ENCODE results near the gene NME7. TPM values are rescaled to one million over a fixed set of nuclear protein-coding genes. Genes with fewer than 3 reads are reported as not detected.

NME7 gene
- polyA plus RNA-seq, 1 of the 3 experiments (the other 2 are of a cell fraction) = 13.7 TPM

GRCh38 chr1:169387399-169387798 is 19.8 kb upstream of the NME7 start:
- ChIA-PET CTCF (interaction anchor here (2.2 kb wide), 1 partner anchor 39 kb away, joined by 5 read pairs; no protein-coding TSS in a partner anchor), POLR2A (no interaction called here)

GRCh38 chr1:169383449-169383848 is 15.9 kb upstream of the NME7 start:
- peaks cover under 1% of the 10 kb centered on the region; the same call in 1 of the 2 replicates for H3K79me2 ChIP-seq (ENCODE audit: insufficient read depth)
- ChIA-PET CTCF (interaction anchor here (1.5 to 1.8 kb wide), 2 partner anchors 10 to 35 kb away, joined by 5 to 7 read pairs; no protein-coding TSS in a partner anchor), POLR2A (no interaction called here)
- no peaks in the 10 kb centered on the region; a peak in 1 of 4 replicates for H3K4me1 ChIP-seq (ENCODE audit: control insufficient read depth in 1 of 2, insufficient read depth in 2 of 2, low read depth in 1 of 2, low read length in 1 of 2)
- DNase-seq = no peak
- peaks cover 82 to 96% of the 10 kb centered on the region in 2 experiments for H3K36me3 ChIP-seq (replicated peaks in 1 of 2; ENCODE audit: control insufficient read depth in 1 of 2, insufficient read depth in 2 of 2, low read length in 1 of 2)
- no peak overlapping the region for H3K9ac ChIP-seq
- no peak overlapping the region for H2AFZ ChIP-seq (ENCODE audit: low read depth)
- no peak overlapping the region for H3K4me3 ChIP-seq (ENCODE audit: low read depth in 2 of 2, low read length in 1 of 2)
- no peaks in the 10 kb centered on the region for H3K9me2 ChIP-seq
- H4K20me1 ChIP-seq (ENCODE audit: insufficient read depth) = no peaks in the 10 kb centered on the region
- 91% methylated on average over 4 of the region's 4 CpGs for WGBS (ENCODE audit: low lambda C conversion rate)
- no peaks in the 10 kb centered on the region for H3K27me3 ChIP-seq (ENCODE audit: insufficient read depth)
- H3K9me3 ChIP-seq = no peaks in the 10 kb centered on the region
- H3K4me2 ChIP-seq = no peak overlapping the region
- H3K27ac ChIP-seq (ENCODE audit: low read depth in 2 of 2, low read length in 1 of 2) = no peak overlapping the region
- H3F3A ChIP-seq (replicated peaks; ENCODE audit: insufficient read depth) = no peaks in the 10 kb centered on the region
- no peak for TF ChIP-seq FOSL2 (IDR thresholded peaks at IDR 0.05; ENCODE audit: borderline replicate concordance, low read depth)
- TF ChIP-seq RFX5 (IDR thresholded peaks at IDR 0.05; ENCODE audit: low read length) = no peak
- TF ChIP-seq MAX (IDR thresholded peaks at IDR 0.05; ENCODE audit: low read depth) = no peak
- no peak for TF ChIP-seq RAD21 (IDR thresholded peaks at IDR 0.05; ENCODE audit: low read length)
- TF ChIP-seq FOXJ3 (CRISPR knock-in tag; IDR thresholded peaks at IDR 0.05) = no peak
- TF ChIP-seq IRF3 (IDR thresholded peaks at IDR 0.05; ENCODE audit: low read depth, low read length) = no peak
- no peak for TF ChIP-seq CHD2 (IDR thresholded peaks at IDR 0.05; ENCODE audit: low read length, partially characterized antibody)
- no peak for TF ChIP-seq TCF12 (IDR thresholded peaks at IDR 0.05)
- TF ChIP-seq GATA2 (CRISPR knock-in tag; IDR thresholded peaks at IDR 0.05) = no peak
- TF ChIP-seq RXRA (IDR thresholded peaks at IDR 0.05; ENCODE audit: borderline replicate concordance, low read depth) = no peak
- no peak for TF ChIP-seq EZH2phosphoT487 (IDR thresholded peaks at IDR 0.05; ENCODE audit: borderline replicate concordance, low read depth)

More at GRCh38 chr1:169387399-169387798, 19.8 kb upstream of the NME7 start:
- TF ChIP-seq EZH2phosphoT487 (IDR thresholded peaks at IDR 0.05; ENCODE audit: borderline replicate concordance, low read depth) (no peak), RAD21 (IDR thresholded peaks at IDR 0.05; ENCODE audit: low read length) (no peak), SIN3A (IDR thresholded peaks at IDR 0.05; ENCODE audit: borderline replicate concordance, low read depth, low read length) (no peak), RCOR1 (IDR thresholded peaks at IDR 0.05; ENCODE audit: low read length) (no peak), RXRA (IDR thresholded peaks at IDR 0.05; ENCODE audit: borderline replicate concordance, low read depth) (no peak), EP300 (IDR thresholded peaks at IDR 0.05; ENCODE audit: borderline replicate concordance in 1 of 2, low read depth in 1 of 2, low read length in 1 of 2) (no peak), REST (IDR thresholded peaks at IDR 0.05; ENCODE audit: low read depth, low read length) (no peak)
- Histone ChIP-seq H3K36me3 (replicated peaks in 1 of 2; ENCODE audit: control insufficient read depth in 1 of 2, insufficient read depth in 2 of 2, low read length in 1 of 2) (peaks cover 79 to 89% of the 10 kb centered on the region in 2 experiments), H3K79me2 (ENCODE audit: insufficient read depth) (no peaks in the 10 kb centered on the region), H3K4me2 (no peak overlapping the region), H3K4me1 (ENCODE audit: control insufficient read depth in 1 of 2, insufficient read depth in 2 of 2, low read depth in 1 of 2, low read length in 1 of 2) (no peaks in the 10 kb centered on the region), H3K9me3 (no peaks in the 10 kb centered on the region), H4K20me1 (ENCODE audit: insufficient read depth) (no peaks in the 10 kb centered on the region), H2AFZ (ENCODE audit: low read depth) (no peak overlapping the region), H3K9ac (no peak overlapping the region), H3K27ac (ENCODE audit: low read depth in 2 of 2, low read length in 1 of 2) (no peak overlapping the region), H3K27me3 (ENCODE audit: insufficient read depth) (no peaks in the 10 kb centered on the region), H3F3A (replicated peaks; ENCODE audit: insufficient read depth) (no peaks in the 10 kb centered on the region), H3K4me3 (ENCODE audit: low read depth in 2 of 2, low read length in 1 of 2) (no peak overlapping the region), H3K9me2 (no peaks in the 10 kb centered on the region)
- DNase-seq = no peak

All from SK-N-SH (cell line).